Endothelial cell of umbilical vein (primary cell): ENCODE data around the gene OR2A5. TPM values are rescaled to one million over a fixed set of nuclear protein-coding genes. Genes with fewer than 3 reads are reported as not detected.

Experiments
- BruUV-seq: library from RNA; stranded (reverse); fragments of 400-500 nt; replicated peaks from 2 replicates; lab custom pipeline; 2021; lab: Mats Ljungman, UMichigan
- CTCF ChIA-PET: fragments of 300-600, 350-600 bp; sonication (Branson Sonifier 250); formaldehyde crosslinking; loops from one replicate; lab custom pipeline; 2021; ENCODE audit warnings: antibody characterized with exemption, inconsistent platforms; lab: Charles Lee
- POLR2A ChIA-PET: fragments of 300-600, 350-600 bp; sonication (Branson Sonifier 250); formaldehyde crosslinking; loops from one replicate; lab custom pipeline; 2021; ENCODE audit warnings: antibody characterized with exemption, inconsistent platforms; lab: Charles Lee
- DNase-seq: peaks from one replicate; pipeline ENCODE4 v3.0.0-alpha.2; 2011; ENCODE audit warnings: low read depth, low spot score
- FAIRE-seq: peaks from 2 replicates; lab custom pipeline; 2011; peaks lifted over from hg19 to GRCh38; lab: Jason Lieb, UNC
- H2AFZ ChIP-seq: 2 replicates; pipeline ENCODE4 v1.6.0; 2012; ENCODE audit warnings: low read depth, low read length, control low read depth, inconsistent platforms
- H3K27ac ChIP-seq: 2 replicates; pipeline ENCODE4 v1.5.1; 2011; ENCODE audit warnings: low read depth, mild to moderate bottlenecking, control low read depth, low read length, moderate library complexity; ENCODE audit not compliant: insufficient read depth
- H3K27me3 ChIP-seq, 2 experiments: 2 replicates each; pipeline versions ENCODE4 v1.6.0 to v1.6.1; 2011; ENCODE audit warnings: low read length in 2 of 2, mixed read lengths in 1 of 2; ENCODE audit not compliant: control insufficient read depth in 2 of 2, insufficient read depth in 2 of 2
- H3K36me3 ChIP-seq, 2 experiments: 2 replicates in 1 of 2; 3 replicates in 1 of 2; pipeline ENCODE4 v1.5.1; 2011; ENCODE audit warnings: low read length in 2 of 2, mild to moderate bottlenecking in 1 of 2, moderate library complexity in 1 of 2; ENCODE audit not compliant: control insufficient read depth in 2 of 2, insufficient read depth in 2 of 2; ENCODE audit errors: extremely low read depth in 1 of 2
- H3K4me1 ChIP-seq: 3 replicates; pipeline ENCODE4 v1.5.1; 2011; ENCODE audit warnings: mild to moderate bottlenecking, low read length; ENCODE audit not compliant: control insufficient read depth, insufficient read depth; ENCODE audit errors: extremely low read depth
- H3K4me2 ChIP-seq: 2 replicates; pipeline ENCODE4 v1.6.1; 2011; ENCODE audit warnings: low read length, control low read depth, mixed read lengths; ENCODE audit not compliant: insufficient read depth
- H3K4me3 ChIP-seq, 3 experiments: fragments of 200-600 bp in 1 of 3; sonication (generic), shearing (Covaris generic) in 1 of 3; replicated peaks in 1 of 3; 2 replicates each; pipeline ENCODE4 v1.5.1; 2011 to 2016; ENCODE audit warnings: control low read depth in 3 of 3, low read length in 3 of 3, mild to moderate bottlenecking in 2 of 3, inconsistent platforms in 1 of 3, low read depth in 1 of 3, moderate library complexity in 1 of 3; ENCODE audit not compliant: insufficient read depth in 1 of 3
- H3K79me2 ChIP-seq: 2 replicates; pipeline ENCODE4 v1.6.0; 2012; ENCODE audit warnings: low read length, inconsistent platforms; ENCODE audit not compliant: control insufficient read depth, insufficient read depth
- H3K9ac ChIP-seq: replicated peaks from 2 replicates; pipeline ENCODE3; 2011; ENCODE audit warnings: low read length, control low read depth; ENCODE audit not compliant: insufficient read depth; ENCODE audit errors: extremely low read depth
- H3K9me1 ChIP-seq: replicated peaks from 3 replicates; pipeline ENCODE4 v1.6.0; 2011; ENCODE audit warnings: mild to moderate bottlenecking, low read length; ENCODE audit not compliant: control insufficient read depth, insufficient read depth; ENCODE audit errors: extremely low read depth
- H3K9me3 ChIP-seq: replicated peaks from 2 replicates; pipeline ENCODE4 v1.5.1; 2012; ENCODE audit warnings: low read length, inconsistent platforms; ENCODE audit not compliant: control insufficient read depth, insufficient read depth
- H4K20me1 ChIP-seq: replicated peaks from 2 replicates; pipeline ENCODE3; 2011; ENCODE audit warnings: mild to moderate bottlenecking, low read length; ENCODE audit not compliant: control insufficient read depth, insufficient read depth; ENCODE audit errors: extremely low read depth
- EZH2 ChIP-seq: IDR thresholded peaks from 2 replicates; pipeline ENCODE4 v1.6.1; 2012; ENCODE audit warnings: borderline replicate concordance, low read depth, mild to moderate bottlenecking, moderate library complexity, low read length, inconsistent platforms; ENCODE audit not compliant: severe bottlenecking
- FOS ChIP-seq: IDR thresholded peaks from 2 replicates; pipeline ENCODE4 v1.6.1; 2011; ENCODE audit warnings: mild to moderate bottlenecking, low read length, moderate library complexity, borderline replicate concordance; ENCODE audit not compliant: insufficient read depth
- GATA2 ChIP-seq: IDR thresholded peaks from 2 replicates; pipeline ENCODE4 v1.7.0; 2011; ENCODE audit warnings: low read depth, mild to moderate bottlenecking, moderate library complexity, mixed read lengths, low read length; ENCODE audit not compliant: insufficient read length, insufficient read depth
- JUN ChIP-seq: IDR thresholded peaks from 2 replicates; pipeline ENCODE4 v1.6.1; 2011; ENCODE audit warnings: borderline replicate concordance, low read depth; ENCODE audit not compliant: insufficient read length, insufficient read depth
- MYC ChIP-seq: IDR thresholded peaks from one replicate; pipeline ENCODE4 v1.6.1; 2011; ENCODE audit warnings: mild to moderate bottlenecking, low read depth, low read length
- POLR2A ChIP-seq: IDR thresholded peaks from 2 replicates; pipeline ENCODE4 v1.6.1; 2012; ENCODE audit warnings: low read depth, mild to moderate bottlenecking, control low read depth, low read length
- POLR2AphosphoS5 ChIP-seq: IDR thresholded peaks from 2 replicates; pipeline ENCODE4 v1.6.1; 2012; ENCODE audit warnings: low read depth, mild to moderate bottlenecking, control low read depth, low read length, moderate library complexity; ENCODE audit not compliant: insufficient read depth
- dilution Hi-C: fragments of 300-500 bp; cut with MboI; formaldehyde crosslinking; loops from one replicate; pipeline ENCODE4 v1.15.0; 2019; ENCODE audit warnings: low sequenced_read_pairs; ENCODE audit not compliant: extremely low pct_ligation_motif_present
- intact Hi-C: fragments of 100-400 bp; cut with micrococcal nuclease; formaldehyde crosslinking; loops from one replicate; pipeline ENCODE4 v1.10.0; 2022
- polyA plus RNA-seq, 4 experiments: library from polyadenylated mRNA; depleted of rRNA in 3 of 4; stranded (reverse) in 3 of 4; unstranded in 1 of 4; fragments of >200 nt; gene quantifications; 2 replicates each; pipeline versions ENCODE4 v1.2.1 to v1.2.3, GENCODE V29; 2011 to 2012; ENCODE audit warnings: missing spikeins in 1 of 4
- total RNA-seq: library from RNA; stranded (reverse); gene quantifications from 2 replicates; pipeline ENCODE4 v1.2.3, GENCODE V29; 2021
- TF ChIP-seq, protein P1 (sequence below): IDR thresholded peaks from 2 replicates; pipeline ENCODE4 v1.6.1; 2011; ENCODE audit not compliant: insufficient read depth, insufficient read length
- TF ChIP-seq, protein P2 (sequence below), 2 donors: IDR thresholded peaks; 1 replicate in 1 of 2; 2 replicates in 1 of 2; pipeline ENCODE4 v1.5.1; 2011; ENCODE audit warnings: low read length in 2 of 2, mild to moderate bottlenecking in 2 of 2, moderate library complexity in 2 of 2, control low read depth in 1 of 2, inconsistent platforms in 1 of 2, low read depth in 1 of 2; ENCODE audit not compliant: insufficient read depth in 1 of 2; ENCODE audit errors: extremely low read depth in 1 of 2

Gene OR2A5
- total and polyA plus RNA-seq, 2 donors (not counting 3 experiments of a cell fraction or from before 2014, with no cell fraction given): not detected

DNA sequence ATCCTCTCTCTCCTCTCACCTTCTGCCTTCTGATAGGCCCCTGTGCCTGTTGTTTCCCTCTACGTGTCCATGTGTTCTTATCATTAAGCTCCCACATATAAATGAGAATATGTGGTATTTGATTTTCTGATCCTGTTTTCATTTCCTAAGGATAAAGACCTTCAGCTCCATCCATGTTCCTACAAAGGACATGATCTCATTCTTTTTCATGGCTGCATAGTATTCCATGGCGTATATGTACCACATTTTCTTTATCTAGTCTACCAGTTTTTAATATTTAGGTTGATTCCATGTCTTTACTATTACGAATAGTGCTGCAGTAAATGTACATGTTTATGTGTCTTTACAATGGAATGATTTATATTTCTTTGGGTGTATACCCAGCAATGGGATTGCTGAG lies 41.9 kb downstream of the OR2A5 start:
- dilution Hi-C loops: no loop called here
- no peak for FAIRE-seq
- CTCF ChIA-PET: no interaction called here

DNA sequence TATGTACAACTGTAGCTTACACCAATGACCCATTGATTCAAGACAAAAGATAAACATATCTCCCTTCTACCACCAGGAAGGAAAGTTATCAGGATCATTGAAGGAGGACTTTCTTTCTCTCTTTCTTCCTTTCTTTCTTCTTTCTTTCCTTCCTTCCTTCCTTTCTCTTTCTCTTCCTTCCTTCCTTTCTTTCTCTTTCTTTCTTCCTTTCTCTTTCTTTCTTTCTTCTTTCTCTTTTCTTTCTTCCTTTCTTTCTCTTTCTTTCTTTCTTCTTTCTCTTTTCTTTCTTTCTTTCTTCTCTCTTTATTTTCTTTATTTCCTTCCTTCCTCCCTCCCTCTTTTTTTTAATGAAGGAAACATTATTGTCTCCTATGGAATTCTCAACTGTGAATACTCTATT lies 50.0 kb downstream of the OR2A5 start:
- ChIA-PET CTCF (interaction anchor here (1.2 kb wide), 1 partner anchor 29 kb away, joined by 3 read pairs; no protein-coding TSS in a partner anchor), POLR2A (no interaction called here)
- no peak for FAIRE-seq
- Histone ChIP-seq H3K4me1 (no peaks in the 10 kb centered on the region), H3K36me3 (no peaks in the 10 kb centered on the region), H3K9me3 (no peaks in the 10 kb centered on the region), H4K20me1 (no peaks in the 10 kb centered on the region), H3K9ac (no peak overlapping the region), H3K9me1 (no peaks in the 10 kb centered on the region), H3K4me2 (no peak overlapping the region), H3K27me3 (peaks cover 0 to 2% of the 10 kb centered on the region in 2 experiments), H3K79me2 (no peaks in the 10 kb centered on the region), H2AFZ (no peak overlapping the region), H3K27ac (no peak overlapping the region), H3K4me3 (no peak overlapping the region)
- dilution Hi-C loops: no loop called here
- no peak for DNase-seq
- BruUV-seq: no TSS peak
- intact Hi-C loops: no loop called here
- TF ChIP-seq POLR2A (no peak), EZH2 (no peak), MYC (no peak), POLR2AphosphoS5 (no peak), JUN (no peak), FOS (no peak), GATA2 (no peak)
- TF ChIP-seq, protein P1, sequence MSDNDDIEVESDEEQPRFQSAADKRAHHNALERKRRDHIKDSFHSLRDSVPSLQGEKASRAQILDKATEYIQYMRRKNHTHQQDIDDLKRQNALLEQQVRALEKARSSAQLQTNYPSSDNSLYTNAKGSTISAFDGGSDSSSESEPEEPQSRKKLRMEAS: no peak
- TF ChIP-seq, protein P2, sequence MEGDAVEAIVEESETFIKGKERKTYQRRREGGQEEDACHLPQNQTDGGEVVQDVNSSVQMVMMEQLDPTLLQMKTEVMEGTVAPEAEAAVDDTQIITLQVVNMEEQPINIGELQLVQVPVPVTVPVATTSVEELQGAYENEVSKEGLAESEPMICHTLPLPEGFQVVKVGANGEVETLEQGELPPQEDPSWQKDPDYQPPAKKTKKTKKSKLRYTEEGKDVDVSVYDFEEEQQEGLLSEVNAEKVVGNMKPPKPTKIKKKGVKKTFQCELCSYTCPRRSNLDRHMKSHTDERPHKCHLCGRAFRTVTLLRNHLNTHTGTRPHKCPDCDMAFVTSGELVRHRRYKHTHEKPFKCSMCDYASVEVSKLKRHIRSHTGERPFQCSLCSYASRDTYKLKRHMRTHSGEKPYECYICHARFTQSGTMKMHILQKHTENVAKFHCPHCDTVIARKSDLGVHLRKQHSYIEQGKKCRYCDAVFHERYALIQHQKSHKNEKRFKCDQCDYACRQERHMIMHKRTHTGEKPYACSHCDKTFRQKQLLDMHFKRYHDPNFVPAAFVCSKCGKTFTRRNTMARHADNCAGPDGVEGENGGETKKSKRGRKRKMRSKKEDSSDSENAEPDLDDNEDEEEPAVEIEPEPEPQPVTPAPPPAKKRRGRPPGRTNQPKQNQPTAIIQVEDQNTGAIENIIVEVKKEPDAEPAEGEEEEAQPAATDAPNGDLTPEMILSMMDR (IDR thresholded peaks at IDR 0.05; ENCODE audit: extremely low read depth in 1 of 2, insufficient read depth in 1 of 2, low read depth in 1 of 2, low read length in 2 of 2): no peak

More for the DNA sequence above, 41.9 kb downstream of the OR2A5 start:
- no TSS peak for BruUV-seq
- Histone ChIP-seq H3K4me2 (no peak overlapping the region), H3K9me3 (no peaks in the 10 kb centered on the region), H3K4me3 (no peak overlapping the region), H3K4me1 (no peaks in the 10 kb centered on the region), H2AFZ (no peak overlapping the region), H3K79me2 (no peaks in the 10 kb centered on the region), H3K27me3 (no peaks in the 10 kb centered on the region), H3K36me3 (no peaks in the 10 kb centered on the region), H3K9me1 (no peaks in the 10 kb centered on the region), H3K9ac (no peak overlapping the region), H4K20me1 (no peaks in the 10 kb centered on the region), H3K27ac (no peak overlapping the region)
- POLR2A ChIA-PET: no interaction called here
- DNase-seq: no peak
- TF ChIP-seq EZH2 (no peak), GATA2 (no peak), FOS (no peak), MYC (no peak)
- TF ChIP-seq, protein P2 (IDR thresholded peaks at IDR 0.05; ENCODE audit: extremely low read depth in 1 of 2, insufficient read depth in 1 of 2, low read depth in 1 of 2, low read length in 2 of 2): no peak
- intact Hi-C loops: no loop called here
